K562 (cell line): ENCODE data around the gene INKA2. TPM values are rescaled to one million over a fixed set of nuclear protein-coding genes. Genes with fewer than 3 reads are reported as not detected.

Experiments used
- ARNT ChIP-seq, 2 experiments: fragments of 450-650 bp; IDR thresholded peaks; 2 replicates each; pipeline ENCODE4 v1.6.1; 2016; ENCODE audit warnings: mild to moderate bottlenecking in 1 of 2
- ASH1L ChIP-seq: fragments of 450-650 bp; IDR thresholded peaks from 2 replicates; pipeline ENCODE4 v1.6.1; 2018; ENCODE audit warnings: borderline replicate concordance, mild to moderate bottlenecking, low read depth; ENCODE audit not compliant: partially characterized antibody
- GATAD2B ChIP-seq: fragments of 450-650 bp; IDR thresholded peaks from 2 replicates; pipeline ENCODE4 v1.6.1; 2017; ENCODE audit warnings: mild to moderate bottlenecking, borderline replicate concordance
- HDAC8 ChIP-seq: fragments of 450-650 bp; IDR thresholded peaks from 2 replicates; pipeline ENCODE4 v1.6.1; 2016; ENCODE audit warnings: mild to moderate bottlenecking, missing genetic modification characterization, moderate library complexity, missing compliant biosample characterization
- HOMEZ ChIP-seq: fragments of 250-450 bp; sonication (Bioruptor Pico); IDR thresholded peaks from 2 replicates; pipeline ENCODE4 v1.4.0; 2020; ENCODE audit warnings: mild to moderate bottlenecking, moderate library complexity
- IRF9 ChIP-seq: fragments of 450-650 bp; IDR thresholded peaks from 2 replicates; pipeline ENCODE4 v1.6.1; 2016; ENCODE audit warnings: missing biosample characterization, missing genetic modification characterization
- MAFF ChIP-seq: IDR thresholded peaks from 2 replicates; pipeline ENCODE4 v1.6.1; 2012; ENCODE audit warnings: low read length, improper control_type of control experiment
- MCM5 ChIP-seq: fragments of 450-650 bp; IDR thresholded peaks from 2 replicates; pipeline ENCODE4 v1.6.1; 2016; ENCODE audit warnings: low read depth
- MYC ChIP-seq, 2 experiments: fragments of 250-450 bp in 1 of 2; sonication (Bioruptor Pico) in 1 of 2; IDR thresholded peaks; 2 replicates each; pipeline versions ENCODE4 v1.5.1 to v1.6.1; 2012 to 2021; ENCODE audit warnings: low read depth in 2 of 2, borderline replicate concordance in 1 of 2, improper control_type of control experiment in 1 of 2, low read length in 1 of 2, mild to moderate bottlenecking in 1 of 2, moderate library complexity in 1 of 2
- MYNN ChIP-seq, 2 experiments: sonication (generic); formaldehyde crosslinking in 1 of 2; IDR thresholded peaks; 2 replicates each; pipeline versions ENCODE4 v1.5.0 to v1.6.1; 2016 to 2020; ENCODE audit warnings: antibody characterized with exemption in 1 of 2, missing genetic modification reagents in 1 of 2
- NCOA4 ChIP-seq: fragments of 450-650 bp; IDR thresholded peaks from 2 replicates; pipeline ENCODE4 v1.6.1; 2018; ENCODE audit warnings: mild to moderate bottlenecking; ENCODE audit not compliant: partially characterized antibody
- POLR2AphosphoS5 ChIP-seq: IDR thresholded peaks from 2 replicates; pipeline ENCODE4 v1.6.1; 2011; ENCODE audit warnings: mild to moderate bottlenecking, low read depth, low read length, moderate library complexity; ENCODE audit not compliant: control insufficient read depth, insufficient read depth
- POLR2G ChIP-seq: fragments of 200-400 bp; formaldehyde crosslinking; IDR thresholded peaks from 2 replicates; pipeline ENCODE4 v1.6.1; 2017; ENCODE audit warnings: low read depth, mild to moderate bottlenecking, antibody characterized with exemption, low read length, moderate library complexity
- PPARD ChIP-seq: fragments of 250-450 bp; sonication (Bioruptor Pico); IDR thresholded peaks from 2 replicates; pipeline ENCODE4 v1.8.0; 2022; ENCODE audit warnings: inconsistent platforms, mild to moderate bottlenecking, moderate library complexity
- PURB ChIP-seq: sonication (generic); formaldehyde crosslinking; IDR thresholded peaks from 2 replicates; pipeline ENCODE4 v1.9.0; 2021; ENCODE audit warnings: low read depth, mild to moderate bottlenecking, missing genetic modification reagents
- RBFOX2 ChIP-seq: fragments of 200-400 bp; formaldehyde crosslinking; IDR thresholded peaks from 2 replicates; pipeline ENCODE4 v1.6.1; 2017; ENCODE audit warnings: low read depth, mild to moderate bottlenecking, low read length, moderate library complexity
- TAF7 ChIP-seq: fragments of 450-650 bp; IDR thresholded peaks from 2 replicates; pipeline ENCODE4 v1.6.1; 2016; ENCODE audit warnings: missing genetic modification characterization, missing compliant biosample characterization
- TBP ChIP-seq: optimal IDR thresholded peaks from 2 replicates; pipeline ENCODE3; 2011; ENCODE audit warnings: low read depth, low read length, improper control_type of control experiment
- ZFP1 ChIP-seq: fragments of 450-650 bp; formaldehyde crosslinking; IDR thresholded peaks from 2 replicates; pipeline ENCODE4 v1.4.0; 2020; ENCODE audit warnings: mild to moderate bottlenecking, mixed read lengths
- ZNF212 ChIP-seq: fragments of 450-650 bp; formaldehyde crosslinking; IDR thresholded peaks from 2 replicates; pipeline ENCODE4 v1.4.0; 2020; ENCODE audit warnings: mild to moderate bottlenecking
- ZNF274 ChIP-seq: IDR thresholded peaks from 2 replicates; pipeline ENCODE4 v1.6.1; 2011; ENCODE audit warnings: low read depth, mild to moderate bottlenecking, low read length, moderate library complexity, borderline replicate concordance
- ZNF511 ChIP-seq: sonication (generic); formaldehyde crosslinking; IDR thresholded peaks from 2 replicates; pipeline ENCODE4 v1.8.0; 2022; ENCODE audit warnings: mild to moderate bottlenecking, missing genetic modification reagents
- ZNF551 ChIP-seq: fragments of 250-450 bp; sonication (Bioruptor Pico); IDR thresholded peaks from 2 replicates; pipeline ENCODE4 v1.5.0; 2021; ENCODE audit warnings: mild to moderate bottlenecking, moderate library complexity
- ZNF644 ChIP-seq: fragments of 200-800 bp; sonication (Bioruptor generic); IDR thresholded peaks from 2 replicates; pipeline ENCODE4 v1.6.1; 2016; ENCODE audit warnings: low read depth, missing genetic modification characterization, missing compliant biosample characterization
- ZNF668 ChIP-seq: fragments of 250-450 bp; sonication (Bioruptor Pico); IDR thresholded peaks from 2 replicates; pipeline ENCODE4 v1.8.0; 2022; ENCODE audit warnings: mild to moderate bottlenecking, inconsistent platforms
- ZNF699 ChIP-seq: fragments of 250-450 bp; sonication (Bioruptor Pico); IDR thresholded peaks from 2 replicates; pipeline ENCODE4 v1.8.0; 2021; ENCODE audit warnings: mild to moderate bottlenecking, moderate library complexity; ENCODE audit not compliant: insufficient replicate concordance
- ZNF780A ChIP-seq: fragments of 250-450 bp; sonication (Bioruptor Pico); IDR thresholded peaks from 2 replicates; pipeline ENCODE4 v1.5.0; 2021; ENCODE audit warnings: mild to moderate bottlenecking
- polyA plus RNA-seq, 8 experiments: library from polyadenylated mRNA; depleted of rRNA in 4 of 8; stranded (reverse) in 5 of 8; unstranded in 3 of 8; fragments of >200 nt; fragmentation: Nextera tagmentation in 2 of 8; fragmentation: Illumina TruSeq in 1 of 8; extraction: Ambion mirVana in 2 of 8; extraction: Trizol in 1 of 8; gene quantifications; 2 replicates each; pipeline versions ENCODE4 v1.2.1 to v1.2.3, GENCODE V29; 2011 to 2014; ENCODE audit warnings: inconsistent platforms in 1 of 8, missing spikeins in 1 of 8
- total RNA-seq, 7 experiments: library from RNA; depleted of rRNA in 6 of 7; stranded (reverse); fragments of >200 nt in 6 of 7; fragmentation: Illumina TruSeq in 2 of 7; extraction: Trizol in 2 of 7; gene quantifications; 2 replicates each; pipeline versions ENCODE4 v1.2.1 to v1.2.3, GENCODE V29; 2011 to 2021; ENCODE audit warnings: low replicate concordance in 1 of 7

Gene INKA2
- total and polyA plus RNA-seq, 9 of the 15 experiments (the other 6 are each of a cell fraction or from before 2014, with no cell fraction given): 0.04 to 1.4 (median 0.26) TPM; not detected in 1

DNA sequence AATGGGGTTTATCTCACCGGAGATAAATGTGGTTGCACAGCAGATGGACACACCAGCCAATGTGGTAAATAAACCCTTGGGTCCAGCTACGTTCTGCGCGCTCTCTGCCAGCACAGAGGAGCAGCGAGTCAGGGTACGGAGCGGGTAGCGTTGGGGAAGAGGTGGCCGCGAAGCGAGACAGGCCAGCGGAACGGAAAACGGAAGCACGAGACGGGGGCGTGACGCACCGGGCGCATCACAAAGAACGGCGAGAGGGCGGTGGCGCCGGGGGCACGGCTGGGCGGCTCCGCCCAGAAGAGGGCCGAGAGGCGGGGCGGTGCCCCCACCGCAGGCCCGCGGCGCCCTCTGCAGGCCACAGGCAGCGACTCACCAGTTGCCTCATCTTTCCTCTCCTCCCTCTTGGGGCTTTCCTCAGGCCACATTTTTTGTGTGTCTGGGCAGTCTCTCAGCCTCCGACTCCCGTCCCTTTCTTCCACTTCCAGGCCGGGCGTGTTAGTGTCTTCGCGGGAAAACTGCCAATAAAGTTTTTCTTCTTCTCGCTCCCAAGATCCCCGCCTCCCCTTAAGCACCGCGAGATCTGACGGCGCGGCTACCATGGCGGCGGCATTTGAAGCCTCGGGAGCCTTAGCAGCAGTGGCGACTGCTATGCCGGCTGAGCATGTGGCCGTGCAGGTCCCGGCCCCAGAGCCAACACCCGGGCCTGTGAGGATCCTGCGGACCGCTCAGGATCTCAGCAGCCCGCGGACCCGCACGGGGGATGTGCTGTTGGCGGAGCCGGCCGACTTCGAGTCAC is 16.3 kb upstream of the INKA2 start, which contains the start of gene DDX20 (continued):
- TF ChIP-seq ZNF668 (no peak), TAF7 (tag) (peak; percentile 92), IRF9 (no peak), NCOA4 (no peak), ASH1L (no peak), MCM5 (no peak), GATAD2B (no peak), POLR2AphosphoS5 (peak; percentile 73), ZFP1 (no peak), TBP (peak; percentile 91), MYC (IDR thresholded peaks at IDR 0.05; ENCODE audit: low read depth, low read length) (peak; percentile 91), MYC (CRISPR knock-in tag; IDR thresholded peaks at IDR 0.05; ENCODE audit: borderline replicate concordance, low read depth) (no peak; the same call in 1 of the 2 replicates), ZNF274 (no peak), HOMEZ (CRISPR knock-in tag) (no peak; the same call in 1 of the 2 replicates), PURB (no peak), RBFOX2 (peak; percentile 95), ZNF511 (peak; percentile 11; the same call in 1 of the 2 replicates), ARNT (IDR thresholded peaks at IDR 0.05) (peak in 1 of 2 experiments; percentile 31; a peak in 1 of 4 replicates), ZNF551 (no peak), ZNF212 (CRISPR knock-in tag) (no peak), HDAC8 (tag) (peak; percentile 86), POLR2G (peak; percentile 94), MYNN (IDR thresholded peaks at IDR 0.05) (peak; percentile 52), MYNN (CRISPR knock-in tag; IDR thresholded peaks at IDR 0.05) (no peak), ZNF699 (CRISPR knock-in tag) (no peak), PPARD (CRISPR knock-in tag) (no peak), ZNF644 (no peak), ZNF780A (CRISPR knock-in tag) (no peak), MAFF (no peak)
